Left ventricle myocardium superior (tissue), 1 donor: ENCODE results near the gene OR51E1. TPM values are rescaled to one million over a fixed set of nuclear protein-coding genes. Genes with fewer than 3 reads are reported as not detected.

ENCODE experiments used
- ATAC-seq: fragments of 200-7000 bp; cut with Tn5 transposase; one replicate; pipeline ENCODE4 v1.9.1; 2020; ENCODE audit warnings: mild to moderate bottlenecking, moderate library complexity
- DNase-seq: peaks from one replicate; pipeline ENCODE4 v3.0.0-alpha.2; 2020
- intact Hi-C: fragments of 100-400 bp; cut with micrococcal nuclease; formaldehyde crosslinking; loops from one replicate; pipeline ENCODE4 v1.11.0; 2022
- long read RNA-seq: library from polyadenylated mRNA; unstranded; transcript quantifications from one replicate; pipeline ENCODE4 v2.0.0, GENCODE V29; 2021
- total RNA-seq: library from RNA; stranded (reverse); fragmentation: NEBNext Ultra II Directional; extraction: Animal tissue kit (Norgen Biotek cat#: 25700); gene quantifications from one replicate; pipeline ENCODE4 v1.2.1, GENCODE V29; 2021
- donor health status: DM: no; HTN: yes; CAD: no; lungs with severe emphysema.

The OR51E1 gene
- 1.8 TPM for total RNA-seq
- long read RNA-seq, partial matches to known transcripts: 0 of 8 reads
- long read RNA-seq, other reads (novel, unspliced or antisense): 3 of 8 reads

- DNase-seq: no peak
- peak; percentile 23 for ATAC-seq
- intact Hi-C loops: no loop called here
These were observed at the start of gene OR51E1 for GRCh38 chr11:4643682-4644081. OR51E1 (plus strand) TSS chr11:4643982; CDS start chr11:4652527, 8,545 bp downstream.

GRCh38 chr11:4605057-4605456 is 38.7 kb upstream of the OR51E1 start:
- intact Hi-C loops: no loop called here
- ATAC-seq (no peak), DNase-seq (no peak)

GRCh38 chr11:4606231-4607015 is 37.4 kb upstream of the OR51E1 start:
- no peak for ATAC-seq
- intact Hi-C loops: no loop called here
- no peak for DNase-seq

DNA sequence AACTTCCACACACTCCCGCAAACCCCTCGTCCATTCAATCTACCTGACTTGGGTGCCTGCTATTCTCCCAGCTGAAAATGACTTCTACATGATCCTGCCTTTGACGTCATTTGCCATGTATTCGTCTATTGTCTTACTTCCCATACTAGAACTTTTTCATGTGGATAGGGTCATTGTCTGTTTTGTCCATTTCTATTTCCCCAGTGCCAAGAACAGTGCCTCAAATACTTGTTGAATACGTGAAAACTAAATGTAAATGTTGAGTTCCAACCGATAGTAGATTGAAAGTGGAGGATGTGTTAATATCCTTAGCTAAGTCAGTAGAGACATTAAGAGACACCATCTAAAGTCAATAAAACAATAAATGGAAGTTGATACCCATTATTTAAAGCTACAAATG is 36.7 kb upstream of the OR51E1 start:
- ATAC-seq (no peak), DNase-seq (no peak)
- intact Hi-C loops: no loop called here

DNA sequence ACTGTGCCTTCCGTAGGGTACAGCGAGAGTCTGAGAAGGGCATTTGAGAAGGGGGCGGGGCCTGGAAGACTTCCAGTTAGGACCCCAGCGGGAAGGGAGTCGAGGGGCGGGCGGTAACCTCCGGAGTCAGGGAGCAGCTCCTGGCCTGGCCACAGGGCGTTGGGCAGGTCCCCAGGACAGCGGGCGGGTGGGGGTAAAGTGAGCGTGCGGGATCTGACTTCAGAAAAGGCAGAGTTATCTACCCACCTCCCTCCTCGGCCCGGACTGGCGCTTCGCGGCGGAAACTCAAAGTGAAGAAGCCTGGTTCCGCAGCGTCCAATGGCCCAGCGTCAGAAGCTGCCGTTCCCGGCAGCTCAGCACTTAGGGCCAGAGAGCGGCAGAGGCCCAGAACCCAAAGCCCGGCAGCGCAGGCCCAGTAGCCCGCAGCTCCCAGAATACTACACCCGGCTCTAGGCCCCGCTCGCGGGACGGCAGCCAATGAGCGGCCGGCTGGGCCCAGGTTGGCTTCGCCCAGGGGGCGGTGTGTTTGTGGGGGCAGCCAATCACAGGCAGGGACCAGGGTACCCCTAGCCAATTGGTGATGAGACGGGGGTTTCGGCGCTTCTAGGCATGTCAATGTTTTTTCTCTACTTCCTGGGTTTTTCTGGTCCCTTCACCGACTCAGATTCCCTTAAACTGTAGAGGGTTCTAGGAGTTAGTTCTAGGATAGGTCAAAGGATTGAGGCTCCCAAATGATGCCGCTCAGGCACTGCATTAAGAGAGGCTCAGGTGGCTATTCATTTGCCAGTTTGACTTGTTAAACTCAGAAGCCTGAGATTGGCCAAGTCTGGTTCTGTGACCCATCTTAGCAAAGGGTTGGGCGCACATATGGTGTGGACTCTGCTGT is 35.8 kb upstream of the OR51E1 start, which contains the start of gene TRIM68:
Gene TRIM68 (minus strand): TSS at position 451 of the 886 bp plus-strand sequence. CDS start 2,727 bp downstream, outside the sequence.
- DNase-seq (peak; percentile 99), ATAC-seq (peak; percentile 100)
- intact Hi-C loops: no loop called here

DNA sequence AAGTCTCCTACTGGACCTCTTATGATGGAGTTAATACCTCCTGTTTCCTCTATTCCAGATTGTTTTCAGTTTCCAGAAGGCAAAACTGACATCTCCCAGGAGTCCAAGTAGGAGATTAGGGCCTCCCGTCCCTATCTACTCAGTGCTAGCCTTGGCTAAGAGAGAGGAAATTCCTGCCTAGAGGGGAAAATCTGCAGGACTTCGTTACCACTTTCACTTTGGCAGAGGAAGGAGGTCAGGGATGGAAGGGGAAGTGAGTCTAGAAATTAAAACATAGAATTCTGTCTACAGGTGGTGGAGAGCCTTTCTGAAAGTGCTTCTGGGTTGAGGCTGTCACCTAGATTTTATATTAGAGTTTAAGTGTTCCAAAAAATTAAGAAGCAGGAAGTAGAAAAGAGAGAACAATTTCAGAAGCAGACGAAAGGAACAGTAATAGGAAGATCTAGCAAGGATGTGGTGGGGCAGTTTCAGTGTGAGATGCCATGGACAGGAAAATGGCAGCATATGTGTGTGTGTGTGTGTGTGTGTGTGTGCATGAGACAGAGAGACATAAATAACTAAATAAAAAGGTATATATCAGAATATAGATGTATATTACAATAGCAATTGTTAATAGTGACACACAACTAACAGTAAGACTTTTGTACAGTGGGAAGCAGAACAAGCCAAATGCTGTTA is 33.4 kb upstream of the OR51E1 start:
- no peak for ATAC-seq
- DNase-seq: no peak
- intact Hi-C loops: no loop called here

GRCh38 chr11:4611986-4612385 is 31.8 kb upstream of the OR51E1 start:
- no peak for ATAC-seq
- DNase-seq: no peak

DNA sequence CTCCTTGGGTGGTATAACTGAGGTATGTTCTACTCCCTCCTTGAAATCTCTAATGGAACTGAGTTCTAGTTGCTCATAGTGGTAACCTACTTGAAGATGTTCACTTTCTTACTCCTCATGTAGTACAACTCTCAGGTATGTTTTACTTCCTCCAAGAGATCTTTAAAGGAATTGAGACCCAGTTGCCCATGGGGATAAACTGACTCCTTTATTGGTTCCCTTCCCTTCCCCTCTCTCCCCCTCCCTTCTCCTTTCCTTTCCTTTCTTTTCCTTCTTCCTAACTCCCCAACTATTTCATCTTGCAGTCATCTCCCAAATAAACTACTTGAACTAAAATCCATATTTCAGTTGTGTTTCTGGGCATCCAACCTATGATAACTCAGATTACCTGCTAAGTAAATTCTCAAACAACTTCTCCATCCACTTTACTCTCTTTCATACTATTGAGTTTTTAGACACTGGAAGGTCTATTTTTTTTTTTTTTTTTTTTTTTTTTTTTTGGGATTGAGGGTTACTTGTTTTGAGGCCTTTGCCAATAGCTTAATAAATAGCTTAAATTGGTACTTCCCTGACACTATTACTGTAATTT is 27.8 kb upstream of the OR51E1 start:
- intact Hi-C loops: no loop called here
- DNase-seq (no peak), ATAC-seq (no peak)

More at GRCh38 chr11:4611986-4612385, 31.8 kb upstream of the OR51E1 start:
- intact Hi-C loops: no loop called here

DNA sequence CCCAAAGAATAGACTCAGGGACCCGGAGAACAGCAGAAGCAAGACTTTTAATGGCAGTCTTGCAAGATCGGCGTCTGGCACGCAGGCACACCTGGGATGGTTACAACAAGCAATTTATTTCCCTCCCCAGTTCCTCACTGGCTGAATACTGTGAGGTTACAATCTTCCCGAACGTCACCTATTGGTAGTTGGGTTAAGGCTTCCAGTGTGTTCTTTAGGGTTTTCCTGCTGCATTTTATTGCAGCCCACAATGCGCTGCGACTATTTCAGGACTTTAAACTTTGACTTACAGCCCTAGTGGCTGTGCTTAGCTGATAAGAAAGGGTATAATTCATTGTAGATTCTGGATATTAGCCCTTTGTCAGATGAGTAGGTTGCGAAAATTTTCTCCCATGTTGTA is 24.3 kb upstream of the OR51E1 start:
- intact Hi-C loops: no loop called here
- no peak for ATAC-seq
- DNase-seq: no peak

DNA sequence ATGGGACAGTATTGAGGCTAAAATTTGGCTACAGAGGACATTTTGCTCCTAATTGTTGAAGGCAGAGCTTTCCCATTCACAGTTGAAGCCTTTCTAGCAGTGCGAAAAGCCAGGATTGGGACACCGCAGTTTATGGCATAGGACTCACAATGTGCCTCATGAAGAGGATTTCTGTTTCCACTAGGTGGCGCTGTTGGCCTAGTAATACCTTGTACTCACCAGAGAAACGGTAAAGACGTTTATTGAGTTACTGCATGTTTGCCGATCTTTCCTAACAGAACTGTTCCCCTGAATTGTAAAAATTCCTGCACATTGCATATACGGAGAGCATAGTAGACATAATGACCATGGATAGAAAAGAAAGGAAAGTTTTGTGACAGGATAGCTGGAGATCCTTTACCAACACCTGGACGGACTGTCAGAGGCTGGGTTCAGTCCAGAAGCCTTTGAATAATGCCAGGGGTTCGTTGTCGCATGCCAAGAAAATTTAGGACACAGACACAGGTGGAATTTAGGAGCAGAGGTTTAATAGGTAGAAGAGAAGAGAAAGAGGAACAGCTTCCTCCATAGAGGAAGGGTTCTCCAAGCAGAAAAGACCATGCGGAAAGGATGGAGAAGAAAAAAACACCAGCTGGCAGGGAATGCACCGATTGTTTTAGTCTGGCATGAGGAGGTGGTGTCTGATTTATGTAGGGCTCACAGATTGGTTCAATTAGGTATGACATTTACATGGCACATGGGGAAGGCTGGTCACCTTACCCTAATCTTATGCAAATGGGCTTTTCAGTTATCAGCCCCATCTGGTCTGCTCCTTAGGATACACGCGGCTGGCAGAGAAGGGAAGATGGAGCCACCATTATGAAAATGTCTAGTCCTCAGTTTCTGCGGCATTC is 17.3 kb upstream of the OR51E1 start:
- DNase-seq (no peak), ATAC-seq (peak; percentile 68)
- intact Hi-C loops: no loop called here

GRCh38 chr11:4636136-4636535 is 7.6 kb upstream of the OR51E1 start:
- DNase-seq (no peak), ATAC-seq (no peak)
- intact Hi-C loops: loop anchor here (2.0 to 5.0 kb wide), 2 partner anchors 191 to 366 kb away; no protein-coding TSS in a partner anchor

- intact Hi-C loops: loop anchor here (2.0 to 5.0 kb wide), 2 partner anchors 190 to 365 kb away; no protein-coding TSS in a partner anchor
- peak; percentile 98 for ATAC-seq
- DNase-seq: peak; percentile 76
These were observed 6.7 kb upstream of the OR51E1 start, which contains the start of gene OR51D1 for GRCh38 chr11:4636962-4637661. OR51D1 (plus strand) TSS chr11:4637477; CDS start chr11:4639791, 2,314 bp downstream.

DNA sequence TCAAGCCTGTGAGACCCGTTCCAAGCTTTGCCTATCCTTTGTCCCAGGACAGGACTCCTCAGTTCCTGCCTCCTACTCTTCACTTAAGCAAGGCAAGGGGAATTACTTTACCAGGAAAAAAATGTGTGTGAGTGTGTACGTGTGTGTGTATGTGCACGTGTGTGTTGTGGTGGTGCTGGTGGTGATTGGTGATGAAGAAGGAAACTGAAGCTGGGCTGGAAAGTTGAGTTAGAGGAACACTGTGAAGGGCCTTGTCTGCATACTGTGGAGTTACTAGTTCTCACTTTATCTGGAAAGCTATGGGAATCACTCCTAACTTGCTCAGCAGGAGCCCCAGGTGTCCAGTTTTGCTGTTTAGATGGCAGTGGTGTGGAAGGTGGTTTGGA is 6.1 kb upstream of the OR51E1 start:
- intact Hi-C loops: loop anchor here (2.0 to 5.0 kb wide), 2 partner anchors 189 to 365 kb away; no protein-coding TSS in a partner anchor
- DNase-seq (no peak), ATAC-seq (no peak)

DNA sequence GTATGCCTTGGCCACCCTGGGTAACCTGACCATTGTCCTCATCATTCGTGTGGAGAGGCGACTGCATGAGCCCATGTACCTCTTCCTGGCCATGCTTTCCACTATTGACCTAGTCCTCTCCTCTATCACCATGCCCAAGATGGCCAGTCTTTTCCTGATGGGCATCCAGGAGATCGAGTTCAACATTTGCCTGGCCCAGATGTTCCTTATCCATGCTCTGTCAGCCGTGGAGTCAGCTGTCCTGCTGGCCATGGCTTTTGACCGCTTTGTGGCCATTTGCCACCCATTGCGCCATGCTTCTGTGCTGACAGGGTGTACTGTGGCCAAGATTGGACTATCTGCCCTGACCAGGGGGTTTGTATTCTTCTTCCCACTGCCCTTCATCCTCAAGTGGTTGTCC is 3.9 kb upstream of the OR51E1 start:
- ATAC-seq (no peak), DNase-seq (no peak)
- intact Hi-C loops: loop anchor here (5.0 kb wide), 1 partner anchor 362 kb away; no protein-coding TSS in a partner anchor

DNA sequence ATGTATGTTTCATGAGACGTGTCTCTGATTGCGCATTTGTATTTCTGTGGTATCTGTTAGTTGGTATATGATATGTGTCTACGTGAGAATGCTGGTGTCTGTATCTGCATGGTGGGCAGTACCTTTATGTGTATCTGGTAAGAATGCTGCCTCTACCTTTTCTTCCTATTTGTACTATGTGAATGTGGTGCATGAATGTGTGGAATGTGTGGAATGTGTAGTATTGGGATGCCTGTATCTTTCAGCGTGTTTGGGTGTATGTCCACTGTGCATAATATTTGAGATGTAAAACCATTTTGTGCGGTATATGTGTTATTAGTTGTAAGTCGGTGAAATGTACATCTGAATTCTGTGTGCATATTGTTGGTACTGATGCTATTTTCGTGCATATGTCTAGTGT is 2.3 kb upstream of the OR51E1 start:
- ATAC-seq: no peak
- intact Hi-C loops: no loop called here
- DNase-seq: no peak

DNA sequence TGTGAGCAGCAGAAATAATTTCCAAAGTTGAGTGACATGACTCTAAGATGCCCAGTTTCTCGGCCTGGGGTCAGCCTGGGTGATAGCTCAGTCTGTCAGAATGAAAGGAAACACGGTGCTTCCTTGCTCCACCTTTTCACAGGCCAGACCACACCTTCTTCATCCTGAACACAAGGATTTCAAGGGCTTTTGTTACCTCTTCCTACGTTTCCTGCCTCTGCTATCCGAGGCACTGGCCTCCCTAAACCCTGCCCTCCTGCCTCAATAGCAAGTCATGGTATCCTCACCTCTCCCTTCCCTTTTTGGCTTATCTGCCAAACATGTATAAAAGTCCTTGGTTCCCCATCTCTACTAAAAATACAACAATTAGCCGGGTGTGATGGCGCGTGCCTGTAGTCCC is 1.7 kb upstream of the OR51E1 start:
- no peak for DNase-seq
- intact Hi-C loops: no loop called here
- ATAC-seq: no peak

GRCh38 chr11:4643076-4643475 is 706 bp upstream of the OR51E1 start:
- peak; percentile 66 for ATAC-seq
- peak; percentile 40 for DNase-seq
- intact Hi-C loops: no loop called here
